ENCODE data around the gene MTG1.

- TF ChIP-seq CTCF (IDR thresholded peaks at IDR 0.05; ENCODE audit: low read length) (no peak), EZH2 (IDR thresholded peaks at IDR 0.05; ENCODE audit: borderline replicate concordance, low read length) (no peak)
Measured at GRCh38 chr10:133418289-133418993, 24.5 kb downstream of the MTG1 start.
